AG08396 (cell line): ENCODE data around the gene PVALEF.

Source experiments
- DNase-seq: peaks from one replicate; pipeline ENCODE4 v3.0.0; 2012; ENCODE audit warnings: low spot score, mixed read lengths

PVALEF gene

GRCh38 chr17:81165246-81166032 lies at the start of gene PVALEF:
TSS of gene PVALEF (plus strand) at chr17:81165507. CDS start at chr17:81181227, 15,720 bp downstream.
- DNase-seq: peak; percentile 64

DNA sequence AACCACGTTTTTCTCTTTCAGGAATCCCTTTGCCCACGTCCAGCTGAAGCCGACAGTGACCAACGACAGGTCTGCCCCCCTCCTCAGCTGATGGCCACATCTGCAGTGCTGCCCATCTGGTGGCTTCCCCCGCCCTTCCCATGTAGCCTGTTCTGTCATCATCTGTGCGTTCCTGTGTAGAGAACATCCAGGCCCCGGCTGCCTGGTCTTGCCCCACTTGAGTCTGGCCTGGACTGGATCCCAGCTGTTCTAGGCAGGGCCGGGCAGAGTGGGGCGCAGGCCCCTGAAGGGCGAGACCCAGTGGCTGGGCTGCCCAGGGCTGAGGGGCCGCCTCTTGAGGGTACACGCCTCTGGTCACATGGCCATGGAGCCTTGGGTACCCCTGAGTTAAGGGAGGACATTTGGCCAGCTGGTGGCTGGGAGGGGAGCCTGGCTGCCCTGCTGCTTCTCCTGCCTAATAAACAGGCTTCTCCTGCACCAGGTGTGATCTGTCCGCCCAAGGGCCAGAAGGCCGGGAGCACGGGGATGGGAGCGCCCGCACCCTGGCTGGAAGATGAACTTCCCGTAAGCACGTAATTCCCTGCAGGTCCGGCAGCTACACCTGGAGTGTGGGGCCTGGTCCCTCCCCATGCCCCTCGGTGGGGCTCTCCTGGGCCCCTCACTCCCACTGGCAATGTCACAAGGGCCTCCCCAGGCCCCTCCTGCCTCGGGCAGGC lies 49.4 kb upstream of the PVALEF start:
- no peak for DNase-seq

GRCh38 chr17:81116704-81117103 lies 48.6 kb upstream of the PVALEF start:
- no peak for DNase-seq

DNA sequence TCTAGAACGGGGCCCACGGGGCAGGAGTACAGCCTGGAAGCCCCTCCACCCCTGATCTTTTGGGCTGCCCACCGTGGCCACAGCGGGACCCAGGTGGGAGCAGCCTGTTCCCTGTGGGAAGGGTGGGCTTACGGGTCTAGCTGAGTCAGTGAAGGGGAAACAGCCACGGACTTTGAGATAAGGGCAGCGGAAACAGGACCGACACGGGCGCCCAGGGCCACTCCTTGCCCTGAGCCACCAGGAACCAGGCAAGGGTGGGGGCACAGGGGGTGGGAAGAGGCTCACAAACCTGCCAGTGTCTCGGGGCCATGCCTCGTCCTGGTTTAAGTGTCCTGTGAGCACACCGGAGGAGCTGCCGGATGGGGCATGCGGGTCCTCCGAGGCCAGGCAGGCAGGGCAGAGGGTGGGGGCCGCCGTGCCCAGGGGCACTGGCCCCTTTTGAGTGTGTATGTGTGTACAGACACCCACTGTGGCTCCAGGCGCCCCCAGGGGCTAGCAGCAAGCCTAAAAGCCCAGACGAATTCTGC lies 47.6 kb upstream of the PVALEF start:
- DNase-seq: no peak

GRCh38 chr17:81118308-81119221 lies 46.7 kb upstream of the PVALEF start:
- DNase-seq: no peak

DNA sequence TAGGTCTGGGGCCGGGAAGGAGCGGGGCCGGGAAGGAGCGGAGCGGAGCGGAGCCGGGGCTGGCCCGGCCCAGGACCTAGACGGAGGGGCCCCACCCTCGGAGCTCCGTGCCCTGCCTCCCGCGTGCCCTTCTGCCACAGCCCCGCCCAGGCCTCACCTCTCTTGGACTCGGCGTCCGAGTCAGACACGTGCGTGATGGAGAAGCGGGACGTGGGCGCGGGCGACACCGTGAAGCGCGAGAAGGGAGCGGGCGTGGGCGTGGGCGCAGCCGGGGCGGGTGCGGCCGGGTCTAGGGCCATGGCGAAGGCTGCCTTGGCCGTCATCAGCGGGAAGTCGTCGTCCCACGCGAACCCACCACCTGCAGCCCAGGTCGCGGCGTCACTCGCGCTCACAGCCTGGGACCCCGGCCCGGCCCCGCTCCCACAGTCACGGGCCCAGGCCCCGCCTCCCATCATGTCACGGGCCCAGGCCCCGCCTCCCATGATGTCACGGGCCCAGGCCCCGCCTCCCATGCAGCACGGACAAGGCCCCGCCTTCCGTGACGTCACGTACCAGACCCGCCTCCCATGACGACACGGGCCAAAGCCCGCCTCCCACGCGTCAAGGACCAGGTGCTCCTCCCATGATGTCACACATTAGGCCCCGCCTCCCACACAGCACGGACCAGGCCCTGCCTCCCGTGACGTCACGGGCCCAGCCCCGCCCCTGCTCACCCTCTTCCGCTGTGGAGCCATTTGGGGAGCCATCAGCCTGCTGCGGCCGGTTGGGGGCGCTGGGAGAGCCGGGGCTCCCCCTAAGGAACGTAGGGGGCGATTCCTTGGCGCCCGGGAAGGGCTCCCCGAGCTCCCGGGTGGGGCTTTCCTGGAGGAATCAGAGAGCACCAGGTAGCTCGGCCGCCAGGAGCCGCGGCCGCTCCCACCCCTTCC lies 45.8 kb upstream of the PVALEF start:
- DNase-seq: peak; percentile 99

DNA sequence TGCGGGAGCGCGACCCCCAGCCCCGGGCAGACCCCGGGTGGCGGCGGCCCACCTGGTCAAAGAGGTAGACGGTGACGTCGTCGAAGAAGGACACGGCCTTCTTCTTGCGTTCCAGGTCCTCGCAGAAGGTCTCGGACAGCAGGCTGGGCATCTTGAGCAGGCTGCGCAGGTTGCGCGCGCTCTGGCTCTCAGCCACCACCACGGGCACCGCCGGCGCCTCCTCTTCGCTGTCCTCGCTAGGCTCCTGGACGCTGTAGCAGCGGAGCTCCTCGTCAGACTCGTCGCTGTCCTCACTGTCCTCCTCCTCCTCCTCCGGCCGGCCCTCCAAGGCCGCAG lies 45.2 kb upstream of the PVALEF start:
- DNase-seq: no peak

- no peak for DNase-seq
These were observed 44.3 kb upstream of the PVALEF start for GRCh38 chr17:81120695-81121621.

DNA sequence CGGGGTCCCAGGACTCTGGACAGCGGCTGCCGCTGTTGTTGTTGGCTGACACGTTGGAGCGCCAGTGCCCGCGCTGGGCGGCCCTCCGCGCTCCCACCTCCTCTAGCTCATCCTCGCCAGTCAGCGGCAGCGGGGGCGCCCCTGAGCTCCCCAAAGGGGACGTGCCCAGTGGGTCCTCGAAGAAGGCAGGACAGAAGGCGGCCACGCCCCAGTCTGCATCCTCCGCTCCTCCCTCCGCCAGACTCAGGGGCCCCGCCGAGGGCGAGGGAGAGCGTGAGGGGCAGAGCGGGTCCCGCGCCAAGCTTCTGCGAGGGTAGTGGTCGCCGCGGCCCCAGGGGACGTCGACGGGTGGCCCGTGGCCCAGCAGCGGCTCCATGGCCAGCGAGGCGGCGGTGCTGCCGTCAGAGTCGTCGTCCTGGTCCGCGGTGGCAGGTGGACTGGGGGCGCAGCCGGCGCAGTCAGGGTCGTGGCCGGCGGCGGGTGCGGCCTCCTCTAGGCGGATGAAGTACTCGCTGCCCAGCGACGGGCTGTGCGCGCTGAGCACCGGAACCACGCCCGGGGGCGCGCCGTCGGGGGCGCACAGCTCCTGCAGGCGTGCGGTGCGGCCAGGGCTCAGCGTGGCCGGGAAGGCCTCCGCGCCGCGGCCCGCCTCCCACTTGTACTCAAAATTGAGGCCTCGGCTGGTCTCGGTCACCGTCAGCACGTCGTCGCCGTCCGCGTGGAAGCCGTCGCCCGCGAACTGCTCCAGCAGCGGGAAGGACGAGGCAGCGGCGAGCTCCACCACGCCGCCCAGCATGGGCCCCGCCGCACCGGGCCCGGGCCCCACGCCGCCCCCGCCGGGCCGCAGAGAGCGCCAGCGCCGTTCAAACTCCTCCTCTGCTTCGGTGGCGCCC lies 43.2 kb upstream of the PVALEF start:
- no peak for DNase-seq

DNA sequence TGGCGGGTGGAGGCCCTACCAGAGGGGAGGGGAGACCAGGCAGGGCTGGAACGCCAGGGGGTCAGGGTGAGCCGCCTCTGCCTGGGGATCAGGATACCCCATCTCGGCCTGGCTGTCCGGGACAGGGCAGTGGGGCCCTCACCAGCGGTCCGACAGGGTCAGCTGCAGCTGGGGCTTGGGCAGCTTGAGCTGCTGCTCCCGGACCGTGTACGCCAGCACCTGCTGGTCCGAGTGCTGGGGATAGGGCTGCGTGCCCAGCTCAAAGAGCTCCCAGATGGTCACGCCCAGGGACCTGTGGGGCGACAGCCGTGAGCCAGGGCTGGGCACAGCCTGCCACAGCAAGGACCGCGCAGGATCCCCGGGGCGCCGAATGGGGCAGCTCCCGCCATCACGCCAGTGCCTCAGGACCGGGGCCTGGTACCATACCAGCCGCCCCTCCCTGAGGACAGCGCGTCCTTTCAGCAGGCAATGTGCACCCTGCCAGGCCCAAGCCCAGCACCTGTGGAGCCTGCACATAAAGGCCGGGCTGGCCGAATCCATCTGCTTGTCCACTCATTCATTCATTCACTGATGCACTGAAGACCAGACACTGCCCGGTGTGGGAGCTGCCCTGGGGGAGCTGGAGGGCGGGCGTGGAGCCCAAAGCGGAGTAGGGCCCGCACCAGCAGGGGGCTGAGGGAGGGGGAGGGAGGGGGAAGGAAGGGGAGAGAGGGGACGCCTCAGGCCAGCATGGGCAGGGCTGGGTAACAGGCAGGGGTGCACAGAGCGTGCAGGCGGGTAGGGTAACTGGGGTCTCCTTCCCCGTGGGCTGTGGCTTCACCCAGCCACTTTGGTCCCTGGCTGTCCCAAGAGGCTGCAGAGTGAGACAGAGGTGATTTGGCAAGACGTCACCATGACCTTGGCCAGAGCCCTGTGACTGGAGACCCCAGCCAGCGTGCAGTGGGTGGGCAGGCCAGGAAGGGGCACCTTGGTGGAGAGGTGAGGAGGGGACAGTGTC lies 42.0 kb upstream of the PVALEF start:
- no peak for DNase-seq

GRCh38 chr17:81124377-81124776 lies 40.9 kb upstream of the PVALEF start:
- no peak for DNase-seq

DNA sequence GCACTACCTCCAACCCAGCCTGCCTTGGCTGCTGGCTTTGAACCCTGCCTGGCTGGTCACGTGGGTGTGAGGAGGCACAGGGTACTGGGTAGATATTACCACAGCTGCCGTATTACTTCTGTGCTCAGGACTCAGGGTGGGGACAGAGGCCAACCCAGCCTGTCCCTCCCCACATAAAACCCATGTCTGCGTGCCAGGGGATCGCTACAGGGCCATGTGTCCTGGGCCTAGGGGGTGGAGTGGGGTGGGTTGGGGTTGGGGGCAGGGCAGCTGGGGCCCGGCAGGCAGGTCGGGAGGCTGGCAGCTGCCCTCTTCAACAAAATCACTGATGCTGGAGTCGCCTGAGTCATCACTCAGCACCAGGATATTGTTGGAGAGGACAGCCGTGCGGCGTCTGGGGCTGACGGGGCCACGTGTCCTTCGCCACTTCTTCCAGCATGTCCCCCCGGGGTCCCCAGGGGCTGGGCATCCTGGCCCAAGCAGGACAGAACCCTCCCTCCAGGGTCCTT lies 39.7 kb upstream of the PVALEF start:
- DNase-seq: no peak

DNA sequence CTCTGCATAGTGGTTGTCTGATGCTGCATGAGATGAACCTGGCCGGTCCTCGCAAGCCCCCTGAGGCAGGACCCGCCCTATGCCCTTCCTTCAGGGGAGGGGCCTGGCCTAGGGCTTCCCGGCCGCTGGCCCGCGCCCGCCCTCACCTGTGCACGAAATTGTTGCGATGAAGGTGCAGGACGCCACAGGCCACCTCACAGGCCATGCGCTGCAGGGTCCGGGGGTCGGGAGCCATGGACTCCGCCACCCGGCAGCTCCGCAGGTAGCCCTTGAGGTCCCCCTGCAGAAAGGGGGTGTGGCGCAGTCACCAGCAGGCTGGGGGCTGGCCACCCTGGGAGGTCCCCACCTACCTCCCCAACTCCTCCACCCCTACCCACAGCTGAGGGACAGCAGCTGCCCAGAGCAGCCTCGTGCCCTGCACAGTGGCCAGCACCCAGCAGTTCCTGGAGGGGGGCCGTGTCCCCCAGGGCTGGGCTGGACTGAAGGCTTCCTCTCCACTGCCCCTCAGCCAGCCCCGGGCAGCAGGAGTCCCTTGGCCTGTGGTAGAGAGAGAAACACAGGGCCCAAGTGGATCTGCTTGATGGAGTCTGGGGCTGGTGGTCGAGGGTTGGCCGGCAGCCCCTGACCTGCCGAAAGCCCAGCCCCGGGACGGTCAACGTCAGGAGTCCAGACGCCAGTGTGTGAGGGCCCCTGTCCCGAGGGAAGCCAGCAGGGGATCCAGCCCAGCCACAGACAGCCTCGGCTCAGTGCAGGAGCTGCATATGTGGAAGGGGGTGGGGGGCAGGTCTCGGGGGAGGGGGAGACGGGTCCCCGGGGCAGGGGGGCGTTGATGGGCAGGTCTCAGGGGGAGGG lies 38.8 kb upstream of the PVALEF start:
- no peak for DNase-seq

DNA sequence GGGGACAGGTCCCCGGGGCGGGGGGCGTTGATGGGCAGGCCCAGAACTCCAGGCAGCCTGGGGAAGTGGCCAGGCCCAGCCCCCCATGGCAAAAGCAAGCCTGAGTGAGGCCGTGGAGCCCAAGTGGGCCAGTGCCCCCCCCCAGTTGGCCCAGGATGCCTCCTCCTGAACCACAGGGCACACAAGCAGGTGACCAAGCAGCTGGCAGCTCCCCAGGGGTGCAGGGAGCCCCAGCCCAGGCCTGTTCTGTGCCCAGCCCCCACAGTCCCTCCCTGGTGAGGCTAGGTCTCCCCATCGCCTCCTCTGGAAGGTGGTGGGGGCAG lies 38.2 kb upstream of the PVALEF start:
- DNase-seq: no peak

DNA sequence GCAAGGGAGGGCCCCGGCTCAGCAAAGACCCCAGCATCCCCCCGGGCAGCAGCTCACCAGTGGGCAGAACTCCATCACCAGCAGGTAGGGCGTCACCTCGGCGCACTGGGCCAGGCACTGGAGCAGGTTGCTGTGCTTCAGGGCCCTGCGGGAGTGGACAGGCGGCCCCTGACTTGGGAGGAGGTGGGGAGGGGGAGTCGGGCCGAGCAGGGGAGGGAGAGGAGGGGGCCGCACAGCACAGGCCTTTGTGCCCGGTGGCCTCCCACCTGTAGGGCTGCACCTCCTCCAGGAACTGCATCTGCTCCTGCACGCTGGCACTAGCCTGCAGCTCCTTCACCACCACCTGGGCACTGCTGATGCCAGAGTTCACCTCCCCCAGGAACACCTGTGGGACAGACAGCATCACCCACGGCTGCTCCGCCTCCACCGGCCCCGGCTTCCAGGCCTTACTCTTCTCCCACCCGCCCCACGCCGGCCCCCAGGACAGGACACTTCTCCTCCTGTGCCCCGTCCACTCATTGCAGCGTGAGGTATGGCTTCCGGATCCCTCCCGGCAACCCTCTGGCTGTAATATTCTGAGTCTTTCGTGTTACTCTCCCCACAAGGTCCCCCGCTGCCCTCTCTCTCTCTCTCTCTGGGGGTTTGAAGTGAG lies 37.7 kb upstream of the PVALEF start:
- no peak for DNase-seq

DNA sequence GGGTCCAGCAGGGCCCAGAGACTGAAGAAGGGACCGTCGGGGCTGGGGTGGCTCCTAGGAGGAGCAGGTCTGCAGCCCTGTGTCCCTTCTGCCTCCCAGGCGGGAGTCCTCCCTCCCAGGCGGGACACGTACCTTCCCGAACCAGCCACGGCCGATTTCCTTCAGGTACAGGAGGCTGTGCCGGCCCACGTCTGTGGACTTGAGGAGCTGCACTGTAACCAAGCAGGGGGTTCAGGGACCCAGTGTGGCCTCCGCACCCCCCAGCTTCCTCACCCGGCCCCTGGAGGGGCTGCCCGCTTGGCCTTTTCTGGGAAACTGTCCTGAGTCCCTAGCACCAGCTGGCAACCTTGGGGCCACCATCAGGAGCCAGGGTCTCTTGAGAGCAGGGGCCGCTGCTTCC lies 37.0 kb upstream of the PVALEF start:
- DNase-seq: no peak
